Right lobe of liver (tissue), 6 donors: Measurements from ENCODE around the gene TNIK. TPM values are rescaled to one million over a fixed set of nuclear protein-coding genes. Genes with fewer than 3 reads are reported as not detected.

ENCODE experiments used
- ATAC-seq, 4 donors: fragments of 200-7000 bp; cut with Tn5 transposase; one replicate each; pipeline ENCODE4 v1.9.1; 2020; ENCODE audit warnings: mild to moderate bottlenecking in 4 of 4, moderate library complexity in 4 of 4
- DNase-seq, 3 donors: peaks; one replicate each; pipeline ENCODE4 v3.0.0-alpha.2; 2020
- H3K27ac ChIP-seq, 3 donors: fragments of 200-600 bp; one replicate each; pipeline ENCODE4 v1.8.0; 2022
- H3K27me3 ChIP-seq, 2 donors: fragments of 200-600 bp; one replicate each; pipeline ENCODE4 v1.8.0; 2022
- H3K36me3 ChIP-seq, 4 donors: fragments of 200-600 bp; sonication (generic) in 1 of 4; one replicate each; pipeline versions ENCODE4 v1.5.1 to v1.8.0; 2017 to 2022; ENCODE audit warnings: control low read depth in 1 of 4
- H3K4me1 ChIP-seq, 4 donors: fragments of 200-600 bp; sonication (generic) in 1 of 4; one replicate each; pipeline versions ENCODE4 v1.5.1 to v1.8.0; 2017 to 2022; ENCODE audit warnings: control low read depth in 1 of 4
- H3K4me3 ChIP-seq, 3 donors: fragments of 200-600 bp; one replicate each; pipeline ENCODE4 v1.8.0; 2022
- H3K9me3 ChIP-seq, 4 donors: fragments of 200-600 bp; sonication (generic) in 1 of 4; one replicate each; pipeline versions ENCODE4 v1.5.1 to v1.8.0; 2017 to 2022; ENCODE audit warnings: control low read depth in 1 of 4
- CTCF ChIP-seq, 4 donors: fragments of 200-600 bp in 3 of 4; fragments of 450-650 bp in 1 of 4; IDR thresholded peaks; one replicate each; pipeline versions ENCODE4 v1.5.1 to v1.8.0; 2016 to 2022; ENCODE audit warnings: antibody characterized with exemption in 4 of 4, mild to moderate bottlenecking in 2 of 4
- POLR2A ChIP-seq: fragments of 450-650 bp; IDR thresholded peaks from one replicate; pipeline ENCODE4 v1.6.1; 2017; ENCODE audit warnings: antibody characterized with exemption, mild to moderate bottlenecking
- WGBS: methylation state at CpG from one replicate; pipeline ENCODE4 v1.1.6; 2018; ENCODE audit warnings: low coverage, low lambda C conversion rate; ENCODE audit not compliant: insufficient coverage; ENCODE audit errors: missing lambda C conversion rate; 5-methylcytosine and 5-hydroxymethylcytosine counted together
- intact Hi-C, 2 donors: fragments of 100-400 bp; cut with DNase I; formaldehyde crosslinking; loops; one replicate each; pipeline versions ENCODE4 v1.11.2 to v1.14.1; 2022
- total RNA-seq, 6 experiments: library from RNA; depleted of rRNA in 2 of 6; stranded (reverse); fragments of >200 nt in 2 of 6; fragmentation: NEBNext Ultra II Directional in 3 of 6; extraction: Animal tissue kit (Norgen Biotek cat#: 25700) in 3 of 6; gene quantifications; one replicate each; pipeline versions ENCODE4 v1.1.0 to v1.2.4, GENCODE V29; 2016 to 2023
- donor health status: DM: no; HTN: yes; CAD: no.
- donor health status: DM: no; HTN: no; CAD: no.
- donor health status: DM: no; HTN: no; CAD: no.
- donor health status: DM: no; HTN: yes; CAD: no.
- donor health status: DM: no; HTN: yes; CAD: no.

Gene TNIK
- total RNA-seq, 6 experiments from 2014 or later: 5.2 to 8.0 (median 6.8) TPM

GRCh38 chr3:171164067-171164465 lies 296.1 kb downstream of the TNIK start:
- Histone ChIP-seq H3K4me3 (no peak overlapping the region), H3K27me3 (no peaks in the 10 kb centered on the region), H3K27ac (no peak overlapping the region), H3K36me3 (no peaks in the 10 kb centered on the region), H3K4me1 (no peaks in the 10 kb centered on the region), H3K9me3 (peaks cover 0 to 3% (median 0%) of the 10 kb centered on the region in 4 donors)
- no peak for DNase-seq
- ATAC-seq: no peak
- intact Hi-C loops: loop anchor here in 1 of 2 donors (10.0 kb wide), 1 partner anchor 109 kb away; no protein-coding TSS in a partner anchor
- TF ChIP-seq CTCF (IDR thresholded peaks at IDR 0.05) (no peak), POLR2A (no peak)

- ATAC-seq: no peak
- DNase-seq: no peak
- Histone ChIP-seq H3K27me3 (no peaks in the 10 kb centered on the region), H3K4me1 (no peaks in the 10 kb centered on the region), H3K27ac (no peak overlapping the region), H3K9me3 (peaks cover 0 to 3% (median 0%) of the 10 kb centered on the region in 4 donors), H3K4me3 (no peak overlapping the region), H3K36me3 (no peaks in the 10 kb centered on the region)
- TF ChIP-seq POLR2A: no peak
- TF ChIP-seq CTCF (IDR thresholded peaks at IDR 0.05): peak; percentile 34 to 52 (median 40)
- intact Hi-C loops: loop anchor here in 1 of 2 donors (10.0 kb wide), 1 partner anchor 109 kb away; no protein-coding TSS in a partner anchor
Measured at GRCh38 chr3:171163101-171164066, 296.8 kb downstream of the TNIK start.

GRCh38 chr3:171160325-171160724 lies 299.9 kb downstream of the TNIK start:
- Histone ChIP-seq H3K27ac (no peak overlapping the region), H3K36me3 (no peaks in the 10 kb centered on the region), H3K27me3 (no peaks in the 10 kb centered on the region), H3K4me3 (no peak overlapping the region), H3K9me3 (peaks cover 0 to 3% (median 0%) of the 10 kb centered on the region in 4 donors), H3K4me1 (no peaks in the 10 kb centered on the region)
- intact Hi-C loops: loop anchor here in 1 of 2 donors (10.0 kb wide), 1 partner anchor 106 kb away; no protein-coding TSS in a partner anchor
- DNase-seq (no peak), ATAC-seq (no peak)
- WGBS: 71% methylated on average over 1 of the region's 1 CpG
- TF ChIP-seq POLR2A (no peak), CTCF (IDR thresholded peaks at IDR 0.05) (no peak)

- ATAC-seq (no peak), DNase-seq (no peak)
- Histone ChIP-seq H3K9me3 (peaks cover 0 to 3% (median 0%) of the 10 kb centered on the region in 4 donors), H3K4me1 (no peaks in the 10 kb centered on the region), H3K27me3 (no peaks in the 10 kb centered on the region), H3K4me3 (no peak overlapping the region), H3K27ac (no peak overlapping the region), H3K36me3 (no peaks in the 10 kb centered on the region)
- 81% methylated on average over 5 of the region's 6 CpGs for WGBS
- TF ChIP-seq POLR2A (no peak), CTCF (IDR thresholded peaks at IDR 0.05) (no peak)
- intact Hi-C loops: loop anchor here in 1 of 2 donors (10.0 kb wide), 1 partner anchor 105 kb away; no protein-coding TSS in a partner anchor
Measured at GRCh38 chr3:171159822-171160157, 300.4 kb downstream of the TNIK start.
